CD4-positive, alpha-beta T cell treated with Interleukin-10 for 1 hour (primary cell): ENCODE data around the gene ARFGEF2.
"Not testable (repeated sequence)": the region's sequence is repeated elsewhere in the genome, so short reads cannot be mapped to it uniquely, and the experiment has no call there.

Experiments
- DNase-seq: peaks from one replicate; pipeline ENCODE4 v3.0.0-alpha.2; 2020

Gene ARFGEF2

GRCh38 chr20:48957533-48957932 lies 36.0 kb downstream of the ARFGEF2 start:
- no peak for DNase-seq

- no peak for DNase-seq
Observed at GRCh38 chr20:48958743-48959142, 37.2 kb downstream of the ARFGEF2 start.

DNA sequence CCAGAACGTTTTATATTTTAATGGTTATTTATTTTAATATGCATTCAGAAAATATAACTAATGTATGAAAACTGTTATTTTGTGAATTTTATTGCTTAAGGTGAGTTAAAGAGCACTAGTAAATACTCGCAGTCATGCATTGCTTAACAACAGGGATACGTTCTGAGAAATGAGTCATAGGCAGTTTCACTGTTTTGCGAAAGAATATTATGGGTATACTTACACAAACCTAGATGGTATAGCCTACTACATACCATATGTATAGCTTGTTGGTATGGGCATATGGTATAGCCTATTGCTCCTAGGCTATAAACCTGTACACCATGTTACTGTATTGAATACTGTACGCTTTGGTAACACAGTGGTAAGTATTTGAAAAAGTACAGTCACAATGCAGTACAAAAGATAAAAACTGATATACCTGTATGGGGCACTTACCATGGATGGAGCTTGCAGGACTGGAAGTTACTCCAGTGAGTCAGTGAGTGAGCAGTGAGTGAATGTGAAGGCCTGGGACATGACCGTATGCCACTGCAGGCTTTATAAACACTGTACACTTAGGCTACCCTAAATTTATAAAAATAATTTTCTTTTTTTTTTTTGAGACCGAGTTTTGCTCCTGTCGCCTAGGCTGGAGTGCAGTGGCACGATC lies 38.5 kb downstream of the ARFGEF2 start:
- no peak for DNase-seq

- DNase-seq, result no peak
Observed at GRCh38 chr20:48962421-48962820, 40.9 kb downstream of the ARFGEF2 start.

- no peak for DNase-seq
Observed at GRCh38 chr20:48962976-48963771, 41.7 kb downstream of the ARFGEF2 start.

GRCh38 chr20:48965189-48965910 lies 43.8 kb downstream of the ARFGEF2 start:
- no peak for DNase-seq

DNA sequence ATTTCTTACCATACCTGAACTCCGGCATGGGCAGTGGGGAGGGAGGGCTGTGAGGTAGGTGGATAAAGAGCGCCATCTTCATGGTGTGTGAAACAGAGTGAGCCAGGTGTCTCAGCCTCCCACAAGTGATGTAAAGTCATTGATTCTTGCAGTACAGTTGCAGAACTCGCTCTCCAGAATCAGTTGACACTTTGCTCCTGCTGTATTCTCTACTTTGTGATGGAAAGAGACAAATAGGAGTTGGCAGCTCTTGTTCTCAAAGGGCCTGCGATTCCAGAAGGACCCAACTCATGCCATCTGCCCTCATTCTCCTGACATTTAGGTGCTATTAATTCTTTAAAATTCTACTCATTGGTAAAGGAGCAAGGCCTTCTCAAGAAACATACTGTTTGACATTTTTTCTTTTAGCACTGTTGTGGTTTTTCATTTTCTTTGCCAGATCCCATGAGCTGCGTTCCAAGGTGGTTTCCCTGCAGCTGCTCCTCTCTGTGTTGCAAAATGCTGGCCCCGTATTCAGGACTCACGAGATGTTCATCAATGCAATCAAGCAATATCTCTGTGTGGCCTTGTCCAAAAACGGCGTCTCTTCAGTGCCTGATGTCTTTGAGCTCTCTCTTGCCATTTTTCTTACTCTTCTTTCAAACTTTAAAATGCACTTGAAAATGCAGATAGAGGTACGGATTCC lies 49.3 kb downstream of the ARFGEF2 start:
- DNase-seq, result no peak

DNA sequence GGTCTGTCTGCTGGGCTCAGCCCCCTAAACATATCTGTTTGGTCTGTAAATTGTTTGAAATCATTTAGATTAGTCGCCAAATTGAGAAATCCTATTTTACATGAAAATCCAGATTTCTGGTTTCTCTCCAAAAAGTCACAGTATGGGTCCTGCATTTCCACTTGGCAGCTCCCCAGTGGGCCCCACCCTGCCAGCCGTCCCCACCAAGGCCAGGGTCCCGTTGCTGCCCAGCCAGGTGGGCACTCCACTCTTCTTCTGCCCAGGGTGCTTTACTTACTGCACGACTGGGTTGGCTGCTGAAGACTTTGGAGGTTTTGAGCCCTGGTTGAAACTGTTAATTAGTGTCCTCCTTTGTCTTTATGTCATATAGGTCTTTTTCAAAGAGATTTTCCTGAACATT lies 50.4 kb downstream of the ARFGEF2 start:
- no peak for DNase-seq

- DNase-seq, result no peak
Observed at GRCh38 chr20:48972816-48973215, 51.3 kb downstream of the ARFGEF2 start.

GRCh38 chr20:48975955-48976354 lies 54.4 kb downstream of the ARFGEF2 start:
- DNase-seq, result no peak

GRCh38 chr20:48979980-48980379 lies 58.5 kb downstream of the ARFGEF2 start:
- DNase-seq, result not testable (repeated sequence)

- DNase-seq, result no peak
Observed at GRCh38 chr20:48983423-48984400, 62.2 kb downstream of the ARFGEF2 start.

- no peak for DNase-seq
Observed at GRCh38 chr20:48984575-48985219, 63.2 kb downstream of the ARFGEF2 start.

DNA sequence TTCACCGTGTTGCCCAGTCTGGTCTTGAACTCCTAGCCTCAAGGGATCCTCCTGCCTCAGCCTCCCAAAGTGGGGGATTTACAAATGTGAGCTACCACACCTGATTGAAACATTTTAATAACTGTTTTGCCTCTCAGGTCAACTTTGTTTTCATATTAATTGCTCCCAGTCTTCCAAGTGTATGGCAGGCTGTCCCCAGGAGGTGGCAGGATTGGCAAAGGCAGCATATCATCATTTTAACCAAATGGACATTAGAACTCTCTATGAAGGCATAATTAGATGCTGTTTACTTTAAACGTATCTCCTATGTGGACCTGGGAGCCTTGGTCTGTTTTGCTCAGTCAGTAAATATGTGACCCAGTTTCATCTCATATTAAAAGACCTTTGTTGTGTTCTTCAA lies 65.4 kb downstream of the ARFGEF2 start:
- peak; percentile 3 for DNase-seq

DNA sequence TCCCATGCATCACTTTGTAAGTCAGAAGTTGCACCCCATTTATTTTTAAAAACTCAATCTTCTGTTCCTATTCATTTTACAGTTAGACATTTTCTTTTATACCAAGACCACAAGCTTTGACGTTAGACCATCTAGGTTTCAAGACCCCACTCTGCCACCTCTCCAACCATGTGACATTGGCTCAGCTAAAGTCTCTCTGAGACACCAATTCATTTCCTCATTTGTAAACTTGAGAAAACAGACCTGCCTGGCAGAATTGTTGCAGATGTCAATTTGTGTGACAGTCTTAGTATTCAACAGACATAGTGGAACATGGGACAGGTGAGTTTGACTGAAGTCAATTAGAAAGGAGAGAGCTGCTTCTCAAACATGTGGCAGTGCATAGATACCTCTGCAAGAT lies 69.0 kb downstream of the ARFGEF2 start:
- no peak for DNase-seq

DNA sequence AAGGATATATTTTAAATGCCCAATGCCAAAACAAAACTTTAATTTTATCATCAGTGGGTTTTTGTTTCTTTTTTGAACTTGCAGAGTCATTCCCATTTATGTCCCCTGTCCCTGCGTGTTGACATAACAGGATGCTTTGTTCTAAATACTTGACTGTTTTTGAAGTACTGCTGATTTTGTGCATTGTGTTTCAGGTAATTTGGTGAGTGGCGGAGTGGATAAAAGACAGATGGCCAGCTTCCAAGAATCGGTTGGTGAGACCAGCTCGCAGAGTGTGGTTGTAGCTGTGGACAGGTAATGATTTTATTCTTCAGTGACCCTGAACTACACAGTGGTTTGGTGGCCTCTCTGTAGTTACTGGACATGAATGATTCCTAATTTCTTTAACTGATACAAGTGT lies 74.1 kb downstream of the ARFGEF2 start:
- DNase-seq, result no peak

GRCh38 chr20:48999890-49000870 lies 78.7 kb downstream of the ARFGEF2 start:
- no peak for DNase-seq

- DNase-seq, result no peak
Observed at GRCh38 chr20:49001741-49002140, 80.2 kb downstream of the ARFGEF2 start.

DNA sequence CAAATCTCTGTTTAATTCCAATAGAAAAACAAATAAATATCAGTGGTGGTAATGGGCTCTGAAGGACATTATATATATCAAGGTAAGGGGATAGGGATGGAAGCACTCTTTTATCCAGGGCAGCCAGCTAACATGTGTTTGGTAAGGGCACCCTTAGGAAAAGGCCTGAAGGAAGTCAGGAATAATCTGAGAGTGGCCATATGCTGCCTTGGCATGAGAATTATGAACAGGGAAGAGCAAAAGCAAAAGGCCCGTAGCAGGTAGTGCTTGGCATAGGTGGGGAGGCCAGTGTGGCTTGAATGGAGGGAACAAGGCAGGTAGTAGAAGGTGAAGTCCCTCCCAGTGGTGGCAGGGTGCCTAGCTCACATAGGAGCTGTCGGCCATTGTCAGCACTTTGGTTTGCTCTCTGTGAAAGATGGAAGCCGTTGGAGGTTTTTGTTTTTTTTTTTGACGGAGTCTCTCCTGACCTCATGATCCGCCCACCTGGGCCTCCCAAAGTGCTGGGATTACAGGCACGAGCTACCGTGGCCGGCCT lies 85.0 kb downstream of the ARFGEF2 start:
- DNase-seq, result no peak
